Measurements from ENCODE around the gene ARID1B.

GRCh38 chr6:156747715-156748114, 29.5 kb upstream of the ARID1B start:
- TF ChIP-seq CTCF (IDR thresholded peaks at IDR 0.05) (no peak), POLR2A (IDR thresholded peaks at IDR 0.05) (no peak)
